ENCODE measurements around the gene SESN1. TPM values are rescaled to one million over a fixed set of nuclear protein-coding genes. Genes with fewer than 3 reads are reported as not detected.

Gene SESN1
- total RNA-seq, 1 donor from 2014 or later: 36.9 TPM

DNA sequence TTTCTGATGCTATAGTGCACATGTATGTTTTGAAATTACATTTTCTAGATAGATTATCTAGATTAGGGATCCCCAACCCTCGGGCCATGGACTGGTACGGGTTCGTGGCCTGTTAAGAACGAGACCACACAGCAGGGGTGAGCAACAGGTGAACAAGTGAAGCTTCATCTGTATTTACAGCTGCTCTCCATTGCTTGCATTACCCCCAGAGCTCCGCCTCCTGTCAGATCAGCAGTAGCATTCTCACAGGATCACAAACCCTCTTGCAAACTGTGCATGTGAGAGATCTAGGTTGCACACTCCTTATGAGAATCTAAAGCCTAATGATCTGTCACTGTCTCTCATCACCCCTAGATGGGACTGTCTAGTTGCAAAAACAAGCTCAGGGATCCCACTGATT lies 11.0 kb upstream of the SESN1 start:
- Histone ChIP-seq H3K4me1 (no peaks in the 10 kb centered on the region), H3K27ac (no peak overlapping the region), H3K27me3 (no peaks in the 10 kb centered on the region), H3K4me3 (no peak overlapping the region), H3K9me3 (peaks cover 3% of the 10 kb centered on the region), H3K36me3 (no peaks in the 10 kb centered on the region)
- intact Hi-C loops (cut with DNase I): no loop called here
- DNase-seq: no peak
- no peak for ATAC-seq
- TF ChIP-seq, protein P1, sequence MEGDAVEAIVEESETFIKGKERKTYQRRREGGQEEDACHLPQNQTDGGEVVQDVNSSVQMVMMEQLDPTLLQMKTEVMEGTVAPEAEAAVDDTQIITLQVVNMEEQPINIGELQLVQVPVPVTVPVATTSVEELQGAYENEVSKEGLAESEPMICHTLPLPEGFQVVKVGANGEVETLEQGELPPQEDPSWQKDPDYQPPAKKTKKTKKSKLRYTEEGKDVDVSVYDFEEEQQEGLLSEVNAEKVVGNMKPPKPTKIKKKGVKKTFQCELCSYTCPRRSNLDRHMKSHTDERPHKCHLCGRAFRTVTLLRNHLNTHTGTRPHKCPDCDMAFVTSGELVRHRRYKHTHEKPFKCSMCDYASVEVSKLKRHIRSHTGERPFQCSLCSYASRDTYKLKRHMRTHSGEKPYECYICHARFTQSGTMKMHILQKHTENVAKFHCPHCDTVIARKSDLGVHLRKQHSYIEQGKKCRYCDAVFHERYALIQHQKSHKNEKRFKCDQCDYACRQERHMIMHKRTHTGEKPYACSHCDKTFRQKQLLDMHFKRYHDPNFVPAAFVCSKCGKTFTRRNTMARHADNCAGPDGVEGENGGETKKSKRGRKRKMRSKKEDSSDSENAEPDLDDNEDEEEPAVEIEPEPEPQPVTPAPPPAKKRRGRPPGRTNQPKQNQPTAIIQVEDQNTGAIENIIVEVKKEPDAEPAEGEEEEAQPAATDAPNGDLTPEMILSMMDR (IDR thresholded peaks at IDR 0.05): no peak

DNA sequence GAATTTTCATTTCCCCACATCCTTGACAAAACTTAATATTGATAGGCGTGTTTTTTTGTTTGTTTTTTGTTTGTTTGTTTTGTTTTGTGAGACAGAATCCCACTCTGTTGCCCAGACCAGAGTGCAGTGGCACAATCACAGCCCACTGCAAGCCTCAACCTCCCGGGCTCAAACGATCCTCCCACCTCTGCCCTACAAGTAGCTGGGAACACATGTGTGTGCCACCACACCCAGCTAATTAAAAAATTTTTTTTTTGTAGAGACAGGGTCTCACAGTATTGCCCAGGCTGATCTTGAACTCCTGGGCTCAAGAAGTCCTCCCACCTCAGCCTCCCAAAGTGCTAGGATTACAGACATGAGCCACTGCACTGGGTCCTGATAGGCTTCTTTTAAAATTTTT lies 9.9 kb upstream of the SESN1 start:
- TF ChIP-seq, protein P1 (IDR thresholded peaks at IDR 0.05): no peak
- no peak for DNase-seq
- Histone ChIP-seq H3K4me1 (no peaks in the 10 kb centered on the region), H3K4me3 (no peak overlapping the region), H3K36me3 (no peaks in the 10 kb centered on the region), H3K27me3 (no peaks in the 10 kb centered on the region), H3K9me3 (no peaks in the 10 kb centered on the region), H3K27ac (no peak overlapping the region)
- intact Hi-C loops (cut with DNase I): no loop called here
- no peak for ATAC-seq

GRCh38 chr6:109103942-109104341 lies 9.3 kb upstream of the SESN1 start:
- no peaks in the 10 kb centered on the region for H3K4me1 ChIP-seq
- no peaks in the 10 kb centered on the region for H3K27me3 ChIP-seq
- DNase-seq (no peak), ATAC-seq (no peak)
- H3K4me3 ChIP-seq: no peak overlapping the region
- H3K36me3 ChIP-seq: no peaks in the 10 kb centered on the region
- TF ChIP-seq, protein P1 (IDR thresholded peaks at IDR 0.05): no peak
- H3K9me3 ChIP-seq: no peaks in the 10 kb centered on the region
- intact Hi-C loops (cut with DNase I): no loop called here
- no peak overlapping the region for H3K27ac ChIP-seq

DNA sequence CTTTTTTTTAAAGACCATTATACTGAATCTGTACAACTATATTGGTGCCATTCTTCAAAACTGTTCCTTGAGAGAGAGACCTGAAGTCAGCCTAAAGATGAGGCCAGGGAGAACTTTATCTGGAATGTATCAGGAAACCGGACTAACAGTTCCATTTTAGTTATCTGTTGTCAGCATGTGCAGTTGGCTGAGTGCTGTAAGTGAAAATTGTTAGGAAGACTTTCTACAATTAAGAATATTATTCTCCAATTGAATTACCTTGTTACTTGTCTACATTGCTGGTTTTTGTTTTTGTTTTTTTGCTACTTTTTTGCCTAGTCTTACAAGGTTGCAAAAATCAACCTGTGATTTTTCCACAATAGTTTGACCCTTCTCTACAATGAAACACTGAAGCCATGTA lies 8.1 kb upstream of the SESN1 start:
- H3K27me3 ChIP-seq: no peaks in the 10 kb centered on the region

DNA sequence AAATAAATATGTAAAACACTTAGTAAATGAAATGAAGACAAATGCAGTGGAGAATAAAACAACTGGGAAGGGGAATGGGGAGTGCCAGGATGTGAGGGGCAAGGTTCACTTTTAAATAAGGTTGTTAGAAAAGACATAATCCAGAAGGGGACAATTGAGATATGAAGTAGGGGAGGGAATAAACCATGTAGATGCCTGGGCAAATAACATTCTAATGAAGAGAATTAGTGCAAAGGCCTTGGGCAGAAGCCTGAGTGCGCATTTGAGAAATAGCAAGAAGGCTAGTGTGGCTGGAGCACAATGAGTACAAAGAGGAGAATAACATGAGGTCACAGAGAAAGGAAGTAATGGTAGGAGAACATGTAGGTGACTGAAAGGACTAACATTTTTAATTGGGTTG lies 3.0 kb upstream of the SESN1 start:
- no peak for ATAC-seq

More for the DNA sequence above, 8.1 kb upstream of the SESN1 start:
- H3K4me3 ChIP-seq: no peak overlapping the region
- no peaks in the 10 kb centered on the region for H3K36me3 ChIP-seq
- no peaks in the 10 kb centered on the region for H3K4me1 ChIP-seq
- TF ChIP-seq, protein P1 (IDR thresholded peaks at IDR 0.05): no peak
- no peak overlapping the region for H3K27ac ChIP-seq
- H3K9me3 ChIP-seq: no peaks in the 10 kb centered on the region
- DNase-seq (no peak), ATAC-seq (no peak)
- intact Hi-C loops (cut with DNase I): no loop called here

More for the DNA sequence above, 3.0 kb upstream of the SESN1 start:
- H3K36me3 ChIP-seq: no peaks in the 10 kb centered on the region
- TF ChIP-seq, protein P1 (IDR thresholded peaks at IDR 0.05): no peak
- H3K9me3 ChIP-seq: no peaks in the 10 kb centered on the region
- H3K4me3 ChIP-seq: no peak overlapping the region
- intact Hi-C loops (cut with DNase I): no loop called here
- no peak overlapping the region for H3K27ac ChIP-seq
- peaks cover 10% of the 10 kb centered on the region for H3K4me1 ChIP-seq
- no peaks in the 10 kb centered on the region for H3K27me3 ChIP-seq
- DNase-seq: no peak
